ENCODE results near the gene GTF2H4. TPM values are rescaled to one million over a fixed set of nuclear protein-coding genes. Genes with fewer than 3 reads are reported as not detected.

The GTF2H4 gene
- total RNA-seq, 1 experiment from 2014 or later = 33.9 TPM

DNA sequence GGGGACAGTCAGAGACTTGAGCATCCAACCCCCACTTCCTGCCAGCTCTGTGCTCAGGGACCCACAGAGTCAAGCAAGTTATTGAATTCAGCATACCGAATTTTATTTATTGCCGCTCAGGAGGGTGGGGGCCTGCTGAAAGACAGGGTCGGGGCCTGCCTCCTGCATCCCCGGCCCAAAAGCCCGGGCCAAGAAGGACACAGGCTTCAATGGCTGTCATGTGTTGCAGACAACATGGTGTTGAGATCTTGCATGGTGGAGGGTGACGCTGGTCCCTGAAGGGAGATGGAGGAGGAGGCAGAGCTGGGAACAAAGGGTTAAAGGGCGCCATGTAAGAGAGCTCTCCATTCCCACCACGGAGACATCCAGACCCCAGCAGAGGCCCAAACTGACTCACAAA is 23.3 kb downstream of the GTF2H4 start:
- H3K4me3 Mint-ChIP-seq (ENCODE audit: unreplicated experiment) = no peak overlapping the region
- no peaks in the 10 kb centered on the region for H3K27me3 Mint-ChIP-seq (ENCODE audit: insufficient read depth, unreplicated experiment)
- peaks cover 6% of the 10 kb centered on the region for H3K36me3 Mint-ChIP-seq (ENCODE audit: insufficient read depth, unreplicated experiment)
- no peaks in the 10 kb centered on the region for H3K9me3 Mint-ChIP-seq (ENCODE audit: unreplicated experiment)
- intact Hi-C loops (cut with micrococcal nuclease) = no loop called here
- no peak for DNase-seq (ENCODE audit: unreplicated experiment)
- CTCF ChIA-PET = interaction anchor here (2.0 to 21.4 kb wide), 3 partner anchors 14 to 147 kb away, joined by 6 to 749 read pairs (median 71); partner anchors contain the start of gene VARS2
- H3K4me1 Mint-ChIP-seq (ENCODE audit: insufficient read depth, unreplicated experiment) = peaks cover 48% of the 10 kb centered on the region
- BruUV-seq (replicated peaks) = no TSS peak
- peak overlapping the region; percentile 83 for H3K27ac Mint-ChIP-seq (ENCODE audit: low read depth, unreplicated experiment)
- TF ChIP-seq, protein P1, sequence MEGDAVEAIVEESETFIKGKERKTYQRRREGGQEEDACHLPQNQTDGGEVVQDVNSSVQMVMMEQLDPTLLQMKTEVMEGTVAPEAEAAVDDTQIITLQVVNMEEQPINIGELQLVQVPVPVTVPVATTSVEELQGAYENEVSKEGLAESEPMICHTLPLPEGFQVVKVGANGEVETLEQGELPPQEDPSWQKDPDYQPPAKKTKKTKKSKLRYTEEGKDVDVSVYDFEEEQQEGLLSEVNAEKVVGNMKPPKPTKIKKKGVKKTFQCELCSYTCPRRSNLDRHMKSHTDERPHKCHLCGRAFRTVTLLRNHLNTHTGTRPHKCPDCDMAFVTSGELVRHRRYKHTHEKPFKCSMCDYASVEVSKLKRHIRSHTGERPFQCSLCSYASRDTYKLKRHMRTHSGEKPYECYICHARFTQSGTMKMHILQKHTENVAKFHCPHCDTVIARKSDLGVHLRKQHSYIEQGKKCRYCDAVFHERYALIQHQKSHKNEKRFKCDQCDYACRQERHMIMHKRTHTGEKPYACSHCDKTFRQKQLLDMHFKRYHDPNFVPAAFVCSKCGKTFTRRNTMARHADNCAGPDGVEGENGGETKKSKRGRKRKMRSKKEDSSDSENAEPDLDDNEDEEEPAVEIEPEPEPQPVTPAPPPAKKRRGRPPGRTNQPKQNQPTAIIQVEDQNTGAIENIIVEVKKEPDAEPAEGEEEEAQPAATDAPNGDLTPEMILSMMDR (IDR thresholded peaks at IDR 0.05; ENCODE audit: unreplicated experiment) = no peak
- POLR2A ChIA-PET = interaction anchor here (0.9 kb wide), 1 partner anchor 16 kb away, joined by 3 read pairs; no protein-coding TSS in a partner anchor

DNA sequence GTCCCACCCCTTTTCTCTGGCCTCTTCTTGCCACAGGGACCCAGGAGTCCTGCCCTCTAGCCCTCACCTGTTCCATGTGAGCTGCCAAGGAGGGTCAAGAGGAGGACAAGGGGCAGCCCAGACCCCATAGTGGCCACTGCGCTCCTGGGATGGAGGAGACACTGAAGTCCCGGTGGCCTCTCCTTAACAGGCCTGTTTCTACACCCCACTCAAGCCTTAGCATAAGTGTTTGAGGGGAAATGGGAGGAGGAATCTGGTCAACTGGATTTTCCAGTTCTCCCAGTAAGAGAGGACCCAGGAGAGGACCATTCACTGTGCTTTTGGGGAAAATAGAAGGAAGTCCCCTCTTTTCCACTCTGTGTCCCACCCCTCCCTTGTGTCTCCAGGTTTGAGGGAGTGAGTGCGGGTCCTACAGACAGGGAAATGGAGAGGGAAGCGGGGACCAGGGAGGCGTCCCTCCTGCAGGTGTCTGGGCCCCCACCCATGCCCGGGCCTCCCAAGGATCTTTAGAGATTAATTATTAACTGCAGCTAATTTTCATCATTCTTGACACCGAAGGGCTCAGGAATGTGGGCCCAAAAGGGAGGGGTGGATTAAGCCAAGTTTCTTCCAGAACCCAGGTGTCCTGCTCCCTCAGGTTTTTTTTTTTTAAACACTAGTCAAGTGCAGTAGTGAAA is 24.1 kb downstream of the GTF2H4 start, which contains the start of gene SFTA2:
SFTA2 (minus strand) TSS at position 202 of the 677 bp plus-strand sequence; CDS start at position 128, 74 bp downstream.
- H3K4me1 Mint-ChIP-seq (ENCODE audit: insufficient read depth, unreplicated experiment) = peaks cover 44% of the 10 kb centered on the region
- DNase-seq (ENCODE audit: unreplicated experiment) = no peak
- H3K4me3 Mint-ChIP-seq (ENCODE audit: unreplicated experiment) = no peak within 1 kb of the TSS
- ChIA-PET POLR2A (no interaction called here), CTCF (interaction anchor here (0.5 to 21.4 kb wide), 4 partner anchors 13 to 174 kb away, joined by 3 to 749 read pairs (median 38); partner anchors contain the start of gene VARS2)
- TF ChIP-seq, protein P1 (IDR thresholded peaks at IDR 0.05; ENCODE audit: unreplicated experiment) = no peak
- peak within 1 kb of the TSS; percentile 83 for H3K27ac Mint-ChIP-seq (ENCODE audit: low read depth, unreplicated experiment)
- BruUV-seq (replicated peaks) = no TSS peak
- H3K9me3 Mint-ChIP-seq (ENCODE audit: unreplicated experiment) = no peaks in the 10 kb centered on the region
- no peaks in the 10 kb centered on the region for H3K36me3 Mint-ChIP-seq (ENCODE audit: insufficient read depth, unreplicated experiment)
- H3K27me3 Mint-ChIP-seq (ENCODE audit: insufficient read depth, unreplicated experiment) = no peaks in the 10 kb centered on the region
- intact Hi-C loops (cut with micrococcal nuclease) = no loop called here

DNA sequence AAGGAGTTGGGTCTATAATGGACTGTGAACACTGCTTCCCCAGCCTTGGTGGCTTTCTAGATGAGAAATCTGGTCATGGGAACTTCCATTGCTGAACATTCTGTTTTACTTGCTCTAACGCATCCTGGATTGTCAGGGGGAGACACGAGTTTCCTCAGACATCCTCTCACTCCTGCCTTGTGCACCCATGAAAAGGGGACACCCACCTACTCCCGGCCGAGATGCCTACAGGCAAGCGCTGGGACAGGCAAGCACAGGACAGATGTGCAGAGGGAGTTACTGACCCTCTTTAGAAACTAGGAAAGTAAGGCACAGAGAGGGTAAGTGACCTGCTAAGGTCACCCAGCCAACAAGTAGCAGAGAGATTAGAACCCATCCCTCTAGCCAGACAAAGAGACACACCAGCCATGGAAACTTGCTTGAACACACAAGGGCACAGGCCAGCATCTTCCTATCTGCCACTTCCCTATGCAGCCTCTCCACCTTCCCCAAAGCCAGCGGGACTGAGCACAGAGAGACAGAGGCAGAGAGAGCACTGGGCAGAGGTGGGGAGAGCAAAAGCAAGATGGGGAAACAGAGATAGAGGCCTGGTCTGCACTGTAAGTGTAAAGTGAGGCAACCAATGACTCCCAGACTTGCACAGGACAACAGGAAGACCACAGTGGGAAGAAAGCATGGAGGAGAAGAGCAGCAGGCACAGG is 24.8 kb downstream of the GTF2H4 start:
- TF ChIP-seq, protein P1 (IDR thresholded peaks at IDR 0.05; ENCODE audit: unreplicated experiment) = no peak
- ChIA-PET POLR2A (no interaction called here), CTCF (no interaction called here)
- Mint-ChIP-seq H3K27ac (ENCODE audit: low read depth, unreplicated experiment) (peak overlapping the region; percentile 83), H3K36me3 (ENCODE audit: insufficient read depth, unreplicated experiment) (no peaks in the 10 kb centered on the region), H3K4me3 (ENCODE audit: unreplicated experiment) (no peak overlapping the region), H3K27me3 (ENCODE audit: insufficient read depth, unreplicated experiment) (no peaks in the 10 kb centered on the region), H3K9me3 (ENCODE audit: unreplicated experiment) (no peaks in the 10 kb centered on the region), H3K4me1 (ENCODE audit: insufficient read depth, unreplicated experiment) (peaks cover 39% of the 10 kb centered on the region)
- no peak for DNase-seq (ENCODE audit: unreplicated experiment)
- intact Hi-C loops (cut with micrococcal nuclease) = no loop called here
- no TSS peak for BruUV-seq (replicated peaks)

DNA sequence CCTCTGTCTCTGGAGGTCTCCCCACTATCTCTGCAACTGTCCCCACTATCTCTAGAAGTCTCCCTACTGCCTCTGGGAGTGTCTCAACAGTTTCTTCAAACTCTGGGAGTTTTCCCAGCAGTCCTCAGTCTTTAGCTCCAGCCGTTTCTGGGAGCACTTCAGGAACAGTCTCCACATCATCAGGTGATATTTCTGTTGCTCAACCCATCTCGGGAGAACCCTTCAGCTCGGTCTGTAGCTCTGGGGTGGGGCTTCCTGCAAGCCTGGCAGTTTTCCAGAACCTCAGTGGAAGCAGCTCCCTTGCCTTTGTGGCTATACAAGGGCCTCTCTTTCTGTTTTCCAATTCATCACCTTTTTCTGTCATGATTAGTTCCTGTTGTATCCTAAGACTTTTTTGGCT is 27.0 kb downstream of the GTF2H4 start:
- Mint-ChIP-seq H3K27ac (ENCODE audit: low read depth, unreplicated experiment) (peak overlapping the region; percentile 94), H3K4me1 (ENCODE audit: insufficient read depth, unreplicated experiment) (peaks cover 45% of the 10 kb centered on the region)

More for the DNA sequence above, 27.0 kb downstream of the GTF2H4 start:
- POLR2A ChIA-PET = interaction anchor here (0.6 to 2.4 kb wide), 17 partner anchors 10 to 181 kb away, joined by 3 to 30 read pairs (median 4); partner anchors contain the start of genes DDR1 and VARS2
- TF ChIP-seq, protein P1 (IDR thresholded peaks at IDR 0.05; ENCODE audit: unreplicated experiment) = no peak
- Mint-ChIP-seq H3K4me3 (ENCODE audit: unreplicated experiment) (peak overlapping the region; percentile 2), H3K36me3 (ENCODE audit: insufficient read depth, unreplicated experiment) (no peaks in the 10 kb centered on the region), H3K27me3 (ENCODE audit: insufficient read depth, unreplicated experiment) (no peaks in the 10 kb centered on the region), H3K9me3 (ENCODE audit: unreplicated experiment) (no peaks in the 10 kb centered on the region)
- intact Hi-C loops (cut with micrococcal nuclease) = no loop called here
- CTCF ChIA-PET = interaction anchor here (0.6 to 2.6 kb wide), 9 partner anchors 9 to 180 kb away, joined by 3 to 16 read pairs (median 6); partner anchors contain the start of genes PSORS1C1 and VARS2
- peak; percentile 86 for DNase-seq (ENCODE audit: unreplicated experiment)
- BruUV-seq (replicated peaks) = no TSS peak

All from MCF 10A (cell line).